ENCODE data around the gene SPHK2.
A peak's percentile ranks its signal among the peaks of the same experiment; 100 is the strongest.

The SPHK2 gene

DNA sequence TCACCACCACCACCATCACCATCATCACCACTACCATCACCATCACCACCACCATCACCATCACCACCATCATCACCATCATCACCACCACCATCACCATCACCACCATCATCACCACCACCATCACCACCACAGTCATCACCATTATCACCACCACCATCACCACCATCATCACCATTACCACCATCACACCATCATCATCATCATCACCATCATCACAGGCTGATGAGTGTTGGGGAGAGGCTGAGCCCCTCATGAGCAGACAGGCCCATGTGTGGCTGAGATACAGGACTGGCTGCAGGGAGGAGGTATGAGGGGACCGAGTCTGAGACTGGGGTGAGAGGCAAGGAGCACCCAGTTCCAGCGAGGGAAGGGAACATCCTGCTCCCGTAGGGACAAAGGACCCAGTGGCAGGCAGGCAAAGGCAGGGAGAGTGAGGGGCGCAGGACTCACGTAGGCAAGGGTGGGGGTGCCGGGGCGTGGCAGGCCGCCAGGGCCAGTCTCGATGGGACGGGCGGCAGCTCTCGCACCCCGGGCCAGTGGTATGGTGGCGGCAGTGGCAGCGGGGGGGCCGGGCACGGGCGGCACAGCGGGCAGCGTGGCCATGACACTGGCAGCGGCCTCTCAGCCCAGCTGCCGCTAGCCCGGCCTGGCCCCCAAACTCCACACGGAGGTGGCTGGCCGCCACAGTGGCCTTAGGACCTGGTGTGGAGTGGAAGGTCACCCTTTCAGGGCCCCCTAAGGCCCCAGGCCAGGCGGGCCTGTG lies 50.8 kb downstream of the SPHK2 start:
- H3K27me3 ChIP-seq (replicated peaks; ENCODE audit: control insufficient read depth, insufficient read depth, low read length): peaks cover 2% of the 10 kb centered on the region
- H3K9ac ChIP-seq (ENCODE audit: low read length): no peak overlapping the region
- no peaks in the 10 kb centered on the region for H3K9me3 ChIP-seq (ENCODE audit: control insufficient read depth, low read length)
- no peaks in the 10 kb centered on the region for H3K4me1 ChIP-seq (ENCODE audit: control insufficient read depth, insufficient read depth, low read length)
- no peaks in the 10 kb centered on the region for H3K36me3 ChIP-seq (ENCODE audit: control insufficient read depth, insufficient read depth, low read length, severe bottlenecking)
- H3K4me3 ChIP-seq (ENCODE audit: low read length): no peak overlapping the region
- DNase-seq (ENCODE audit: low read depth): no peak

DNA sequence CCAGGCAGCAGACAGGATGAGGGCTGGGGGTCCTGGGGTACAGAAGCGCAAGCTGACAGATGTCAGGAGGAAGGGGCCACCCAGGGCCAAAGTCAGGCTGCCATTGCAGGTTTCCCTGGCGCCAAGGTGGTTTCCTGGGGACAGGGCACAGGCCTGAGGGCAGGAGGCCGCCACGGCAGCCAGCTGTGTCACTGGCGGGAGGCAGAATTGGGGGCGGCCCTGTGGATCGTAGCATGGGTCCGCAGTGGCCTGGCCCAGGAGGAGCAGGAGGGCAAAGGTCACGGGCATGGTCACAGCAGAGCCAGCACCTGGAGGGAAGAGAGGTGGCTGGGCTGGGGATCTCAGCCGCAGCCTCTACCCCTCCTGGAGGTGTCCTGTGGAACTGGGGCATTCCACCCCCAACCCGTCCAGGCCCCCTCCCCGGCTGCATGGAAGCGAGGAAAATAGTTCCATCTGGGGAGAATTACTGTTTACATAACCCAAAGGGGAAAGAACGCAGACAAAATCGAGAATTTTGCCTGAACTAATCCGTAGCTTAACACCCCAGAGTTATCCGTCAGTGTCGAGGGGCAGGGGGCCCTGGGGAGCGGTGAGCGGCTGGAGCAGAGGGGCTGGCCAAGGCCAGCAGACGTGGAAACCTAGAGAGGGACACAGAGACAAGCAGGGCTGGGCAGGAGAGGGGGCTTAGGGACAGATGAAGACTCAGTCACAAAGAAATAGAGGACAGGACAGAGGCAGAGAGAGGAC lies 51.6 kb downstream of the SPHK2 start:
- no peak overlapping the region for H3K9ac ChIP-seq (ENCODE audit: low read length)
- H3K27me3 ChIP-seq (replicated peaks; ENCODE audit: control insufficient read depth, insufficient read depth, low read length): peaks cover 3% of the 10 kb centered on the region

DNA sequence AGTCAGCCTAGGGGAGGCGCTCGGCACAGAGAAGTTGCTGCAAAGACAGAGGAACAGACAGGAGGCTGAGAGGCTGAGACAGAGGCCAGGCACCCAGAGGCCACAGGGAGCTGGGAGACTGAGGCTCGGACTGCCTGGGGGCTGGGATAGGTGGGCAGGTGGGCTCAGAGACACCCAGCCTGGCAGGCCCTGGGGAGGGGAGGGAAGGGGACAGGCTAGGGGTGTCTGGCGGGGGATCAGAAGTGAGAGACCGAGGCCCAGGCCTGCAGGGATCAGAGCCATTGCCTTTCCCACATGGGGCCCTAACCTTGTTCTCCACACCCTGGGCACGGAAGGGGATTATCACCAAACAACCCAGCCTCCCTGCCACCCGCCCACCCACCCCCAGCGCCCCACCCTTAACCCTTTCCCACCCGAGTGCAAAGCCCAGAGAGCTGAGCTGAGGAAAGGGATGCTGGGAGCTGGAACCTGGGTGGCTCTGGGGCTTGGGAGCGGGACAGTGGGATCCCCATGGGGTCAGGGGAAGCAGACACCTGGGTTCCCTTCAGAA lies 52.2 kb downstream of the SPHK2 start:
- no peak for DNase-seq (ENCODE audit: low read depth)
- H3K27me3 ChIP-seq (replicated peaks; ENCODE audit: control insufficient read depth, insufficient read depth, low read length): peaks cover 3% of the 10 kb centered on the region
- H3K4me1 ChIP-seq (ENCODE audit: control insufficient read depth, insufficient read depth, low read length): no peaks in the 10 kb centered on the region
- no peaks in the 10 kb centered on the region for H3K36me3 ChIP-seq (ENCODE audit: control insufficient read depth, insufficient read depth, low read length, severe bottlenecking)
- no peaks in the 10 kb centered on the region for H3K9me3 ChIP-seq (ENCODE audit: control insufficient read depth, low read length)
- no peak overlapping the region for H3K4me3 ChIP-seq (ENCODE audit: low read length)
- H3K9ac ChIP-seq (ENCODE audit: low read length): no peak overlapping the region

More for the DNA sequence above, 51.6 kb downstream of the SPHK2 start:
- no peak for DNase-seq (ENCODE audit: low read depth)
- Histone ChIP-seq H3K9me3 (ENCODE audit: control insufficient read depth, low read length) (no peaks in the 10 kb centered on the region), H3K36me3 (ENCODE audit: control insufficient read depth, insufficient read depth, low read length, severe bottlenecking) (no peaks in the 10 kb centered on the region), H3K4me1 (ENCODE audit: control insufficient read depth, insufficient read depth, low read length) (no peaks in the 10 kb centered on the region), H3K4me3 (ENCODE audit: low read length) (no peak overlapping the region)

DNA sequence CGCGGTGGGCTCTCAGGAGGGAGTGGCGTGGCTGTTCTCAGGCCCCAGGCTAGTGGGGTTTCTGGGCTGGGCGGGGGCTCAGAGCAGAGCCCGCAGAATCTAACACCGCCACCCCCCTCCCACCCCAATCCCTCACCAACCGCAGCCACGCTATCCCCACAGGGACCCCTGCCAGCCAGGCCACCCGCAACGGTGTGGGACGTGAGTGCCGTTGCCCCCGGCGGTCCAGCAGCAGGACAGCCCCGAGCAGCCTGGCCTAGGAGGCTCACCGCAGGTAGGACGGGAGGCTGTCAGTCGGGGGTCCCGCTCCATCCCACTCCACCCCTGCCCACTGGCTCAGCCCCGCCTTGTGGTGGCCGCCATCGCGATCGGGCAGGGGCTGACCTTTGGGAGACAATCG lies 53.7 kb downstream of the SPHK2 start, which contains the start of gene NTN5:
TSS of gene NTN5 (minus strand) at position 24 of the 400 bp plus-strand sequence. CDS start 2,031 bp downstream, outside the sequence.
- Histone ChIP-seq H3K4me1 (ENCODE audit: control insufficient read depth, insufficient read depth, low read length) (no peaks in the 10 kb centered on the region), H3K9me3 (ENCODE audit: control insufficient read depth, low read length) (no peaks in the 10 kb centered on the region), H3K9ac (ENCODE audit: low read length) (no peak within 1 kb of the TSS), H3K36me3 (ENCODE audit: control insufficient read depth, insufficient read depth, low read length, severe bottlenecking) (no peaks in the 10 kb centered on the region), H3K27me3 (replicated peaks; ENCODE audit: control insufficient read depth, insufficient read depth, low read length) (peaks cover 7% of the 10 kb centered on the region), H3K4me3 (ENCODE audit: low read length) (no peak within 1 kb of the TSS)
- no peak for DNase-seq (ENCODE audit: low read depth)

DNA sequence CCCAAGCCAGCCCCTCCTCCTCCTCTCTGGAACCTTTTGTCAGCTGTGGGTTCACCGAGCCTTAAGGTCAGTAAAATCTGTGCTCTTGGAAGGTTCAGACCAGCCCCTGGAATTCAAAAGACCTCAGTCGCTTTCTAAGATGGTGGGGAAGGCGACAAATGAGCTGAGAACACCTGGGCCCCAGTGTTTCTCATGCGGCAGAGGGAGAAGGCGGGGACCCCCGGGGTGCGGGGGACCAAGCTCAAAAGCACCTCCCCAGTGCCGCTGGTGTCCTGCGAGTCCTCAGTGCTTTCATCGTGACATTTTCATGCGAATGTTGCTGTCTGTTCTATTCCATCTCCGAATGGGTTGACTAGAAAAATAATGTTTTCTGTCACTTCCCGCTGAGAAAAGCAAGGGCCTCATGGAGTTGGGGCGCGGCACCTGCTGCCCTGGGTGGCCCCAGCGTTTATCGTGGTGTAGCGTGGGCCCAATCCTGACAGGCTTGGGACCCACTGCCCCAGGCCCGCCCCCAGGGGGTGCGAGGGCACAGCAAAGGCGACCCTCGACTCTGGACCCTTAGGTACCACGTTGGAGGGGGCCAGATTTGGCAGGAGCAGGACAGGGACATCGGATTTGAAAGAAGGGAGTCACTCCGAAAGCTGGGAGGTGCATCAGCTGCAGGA lies 54.3 kb downstream of the SPHK2 start:
- no peaks in the 10 kb centered on the region for H3K36me3 ChIP-seq (ENCODE audit: control insufficient read depth, insufficient read depth, low read length, severe bottlenecking)
- H3K27me3 ChIP-seq (replicated peaks; ENCODE audit: control insufficient read depth, insufficient read depth, low read length): peaks cover 7% of the 10 kb centered on the region
- no peak for DNase-seq (ENCODE audit: low read depth)
- H3K4me1 ChIP-seq (ENCODE audit: control insufficient read depth, insufficient read depth, low read length): no peaks in the 10 kb centered on the region
- H3K4me3 ChIP-seq (ENCODE audit: low read length): no peak overlapping the region
- no peak overlapping the region for H3K9ac ChIP-seq (ENCODE audit: low read length)
- no peaks in the 10 kb centered on the region for H3K9me3 ChIP-seq (ENCODE audit: control insufficient read depth, low read length)

DNA sequence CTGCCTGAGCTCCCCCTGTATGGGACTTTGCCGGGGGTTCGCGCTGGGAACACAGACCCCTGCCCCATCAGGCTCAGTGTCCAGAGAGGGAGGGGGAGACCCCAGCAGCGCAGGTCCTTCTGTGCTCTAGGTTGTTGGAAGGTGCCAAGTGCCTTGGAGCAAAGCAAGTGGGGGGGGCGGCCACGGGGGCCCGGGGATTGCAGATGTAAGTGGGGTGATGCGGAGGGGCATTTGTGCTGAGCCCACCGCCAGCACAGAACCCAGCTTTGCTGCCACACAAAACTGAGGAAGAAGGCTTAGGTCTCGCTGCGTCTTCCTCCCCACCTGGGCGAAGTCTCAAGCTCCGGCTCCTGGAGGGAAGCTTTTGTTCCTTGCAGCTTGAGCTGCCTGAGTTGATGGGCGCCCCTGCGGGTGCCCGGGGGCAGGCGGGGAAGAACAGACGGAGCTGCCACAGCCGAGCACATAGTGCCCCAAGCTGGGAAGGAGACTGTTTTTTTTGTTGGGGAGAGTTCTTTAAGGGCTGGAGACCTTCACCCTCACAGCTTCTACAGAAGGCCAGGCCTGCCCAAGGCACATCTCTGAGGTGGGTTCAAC lies 55.0 kb downstream of the SPHK2 start:
- DNase-seq (ENCODE audit: low read depth): no peak
- no peaks in the 10 kb centered on the region for H3K4me1 ChIP-seq (ENCODE audit: control insufficient read depth, insufficient read depth, low read length)
- no peaks in the 10 kb centered on the region for H3K36me3 ChIP-seq (ENCODE audit: control insufficient read depth, insufficient read depth, low read length, severe bottlenecking)
- H3K9me3 ChIP-seq (ENCODE audit: control insufficient read depth, low read length): no peaks in the 10 kb centered on the region
- H3K9ac ChIP-seq (ENCODE audit: low read length): no peak overlapping the region
- no peak overlapping the region for H3K4me3 ChIP-seq (ENCODE audit: low read length)
- H3K27me3 ChIP-seq (replicated peaks; ENCODE audit: control insufficient read depth, insufficient read depth, low read length): peaks cover 7% of the 10 kb centered on the region

DNA sequence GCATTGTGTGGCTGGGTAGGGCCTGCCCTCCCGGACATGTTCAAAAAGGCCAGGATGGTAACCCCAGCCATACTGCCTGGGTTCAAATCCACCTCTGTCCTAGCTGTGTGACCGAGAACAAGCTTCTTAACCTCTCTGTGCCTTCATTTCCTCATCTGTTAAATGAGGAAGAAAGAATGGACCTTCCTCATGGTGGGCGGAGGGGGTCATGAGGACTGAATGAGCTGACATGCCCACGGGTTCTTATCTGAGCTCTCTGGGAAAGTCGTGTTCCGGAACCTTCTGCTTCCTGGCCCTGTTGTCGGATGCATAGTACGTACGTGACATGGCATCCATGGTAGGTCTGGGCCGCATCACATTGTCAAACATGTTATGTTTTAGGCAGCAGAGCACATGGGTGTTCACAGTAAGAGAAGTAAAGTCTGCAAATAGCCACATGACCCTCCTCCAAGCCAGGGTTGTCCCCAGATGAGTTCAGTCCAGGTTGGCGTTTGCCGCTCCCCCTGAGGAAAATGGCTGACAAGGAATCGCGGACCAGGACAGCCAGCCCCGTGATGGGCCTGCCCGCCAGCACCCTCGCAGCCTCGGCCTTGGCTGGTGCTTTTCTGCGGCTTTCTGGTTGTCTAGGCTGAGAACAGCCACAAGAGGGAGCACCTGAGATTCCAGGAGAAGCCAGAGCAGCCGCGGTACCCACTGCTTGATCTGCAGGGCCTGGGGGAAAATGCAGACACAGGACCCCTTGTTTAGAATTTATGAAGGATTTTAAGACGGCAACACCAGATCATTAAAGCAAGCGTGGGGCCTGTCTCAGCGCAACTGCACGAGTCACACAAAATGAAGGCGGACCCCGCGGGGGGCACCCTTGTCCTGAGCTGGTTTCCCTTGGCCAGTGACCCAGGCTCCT lies 55.9 kb downstream of the SPHK2 start:
- H3K4me3 ChIP-seq (ENCODE audit: low read length): no peak overlapping the region
- H3K9me3 ChIP-seq (ENCODE audit: control insufficient read depth, low read length): no peaks in the 10 kb centered on the region
- peak overlapping the region; percentile 50 for H3K9ac ChIP-seq (ENCODE audit: low read length)
- no peaks in the 10 kb centered on the region for H3K4me1 ChIP-seq (ENCODE audit: control insufficient read depth, insufficient read depth, low read length)
- peak; percentile 94 for DNase-seq (ENCODE audit: low read depth)
- H3K27me3 ChIP-seq (replicated peaks; ENCODE audit: control insufficient read depth, insufficient read depth, low read length): peaks cover 7% of the 10 kb centered on the region
- H3K36me3 ChIP-seq (ENCODE audit: control insufficient read depth, insufficient read depth, low read length, severe bottlenecking): no peaks in the 10 kb centered on the region

DNA sequence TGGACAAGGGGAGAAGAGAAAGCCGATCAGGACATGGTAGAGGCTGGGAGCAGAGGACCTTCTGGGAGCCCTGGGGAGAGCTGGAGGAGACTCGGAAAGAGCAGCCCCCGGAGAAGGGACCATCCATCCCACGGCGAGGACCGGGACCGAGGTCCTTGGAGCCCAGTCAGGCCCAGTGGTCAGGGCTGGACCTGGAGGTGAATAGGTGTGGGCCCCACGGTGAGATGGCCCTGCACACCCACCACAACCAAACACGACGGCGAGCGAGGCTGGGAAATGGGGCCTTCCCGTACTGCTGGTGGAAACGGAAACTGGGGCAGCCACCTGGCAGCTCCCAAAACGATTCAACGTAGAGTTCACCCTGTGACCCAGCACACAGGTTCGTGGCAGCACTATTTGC lies 57.2 kb downstream of the SPHK2 start:
- Histone ChIP-seq H3K27me3 (replicated peaks; ENCODE audit: control insufficient read depth, insufficient read depth, low read length) (peaks cover 7% of the 10 kb centered on the region), H3K9ac (ENCODE audit: low read length) (no peak overlapping the region), H3K36me3 (ENCODE audit: control insufficient read depth, insufficient read depth, low read length, severe bottlenecking) (no peaks in the 10 kb centered on the region), H3K4me1 (ENCODE audit: control insufficient read depth, insufficient read depth, low read length) (no peaks in the 10 kb centered on the region), H3K4me3 (ENCODE audit: low read length) (no peak overlapping the region), H3K9me3 (ENCODE audit: control insufficient read depth, low read length) (no peaks in the 10 kb centered on the region)
- no peak for DNase-seq (ENCODE audit: low read depth)

DNA sequence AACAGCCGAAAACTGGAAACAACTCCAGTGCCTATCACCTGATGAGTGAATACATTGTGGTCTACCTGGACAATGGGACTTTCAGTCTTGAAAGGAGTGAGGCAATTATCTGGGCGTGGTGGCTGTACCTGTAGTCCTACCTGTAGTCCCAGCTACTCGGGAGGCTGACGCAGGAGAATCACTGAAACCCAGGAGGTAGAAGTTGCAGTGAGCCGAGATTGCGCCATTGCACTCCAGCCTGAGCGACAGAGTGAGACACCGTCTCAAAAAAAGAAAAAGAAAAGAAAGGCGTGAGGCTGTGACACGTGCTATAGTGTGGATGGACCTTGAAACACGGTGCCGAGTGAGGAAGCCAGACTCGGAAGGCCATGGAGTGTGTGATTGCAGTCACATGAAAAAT lies 57.6 kb downstream of the SPHK2 start:
- H3K4me3 ChIP-seq (ENCODE audit: low read length): no peak overlapping the region
- H3K9ac ChIP-seq (ENCODE audit: low read length): no peak overlapping the region
- no peaks in the 10 kb centered on the region for H3K4me1 ChIP-seq (ENCODE audit: control insufficient read depth, insufficient read depth, low read length)
- no peaks in the 10 kb centered on the region for H3K36me3 ChIP-seq (ENCODE audit: control insufficient read depth, insufficient read depth, low read length, severe bottlenecking)
- no peak for DNase-seq (ENCODE audit: low read depth)
- peaks cover 7% of the 10 kb centered on the region for H3K27me3 ChIP-seq (replicated peaks; ENCODE audit: control insufficient read depth, insufficient read depth, low read length)
- no peaks in the 10 kb centered on the region for H3K9me3 ChIP-seq (ENCODE audit: control insufficient read depth, low read length)

DNA sequence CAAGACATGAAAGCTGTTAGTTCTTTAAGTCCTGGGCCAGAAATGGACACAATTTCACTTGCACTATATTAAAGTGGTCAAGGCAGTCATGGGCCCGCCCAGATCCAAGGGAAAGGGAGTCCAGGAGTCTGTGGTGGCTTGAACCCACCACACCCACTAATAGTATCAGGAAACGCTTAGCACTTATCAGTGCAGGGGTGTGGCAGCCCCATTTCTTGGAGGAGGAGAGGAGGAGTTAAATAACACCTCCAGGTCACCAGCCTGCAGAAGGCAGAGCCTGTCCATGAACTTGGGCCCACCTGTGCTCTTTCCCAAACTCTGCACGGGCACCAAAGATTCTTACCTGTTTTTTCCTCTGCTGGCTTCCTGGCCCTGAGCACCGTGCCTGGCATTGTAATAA lies 58.9 kb downstream of the SPHK2 start:
- H3K9me3 ChIP-seq (ENCODE audit: control insufficient read depth, low read length): no peaks in the 10 kb centered on the region
- H3K9ac ChIP-seq (ENCODE audit: low read length): no peak overlapping the region
- no peaks in the 10 kb centered on the region for H3K36me3 ChIP-seq (ENCODE audit: control insufficient read depth, insufficient read depth, low read length, severe bottlenecking)
- no peaks in the 10 kb centered on the region for H3K4me1 ChIP-seq (ENCODE audit: control insufficient read depth, insufficient read depth, low read length)
- no peak for DNase-seq (ENCODE audit: low read depth)
- no peak overlapping the region for H3K4me3 ChIP-seq (ENCODE audit: low read length)
- H3K27me3 ChIP-seq (replicated peaks; ENCODE audit: control insufficient read depth, insufficient read depth, low read length): peaks cover 7% of the 10 kb centered on the region

Data from adipocyte (in vitro differentiated cells).